Left cardiac atrium (tissue), 4 donors: Measurements from ENCODE around the gene APOM. TPM values are rescaled to one million over a fixed set of nuclear protein-coding genes. Genes with fewer than 3 reads are reported as not detected.

Source experiments
- ATAC-seq, 2 donors: fragments of 200-7000 bp; cut with Tn5 transposase; one replicate each; pipeline ENCODE4 v1.9.1; 2020; ENCODE audit warnings: mild to moderate bottlenecking in 2 of 2, moderate library complexity in 2 of 2
- DNase-seq: peaks from one replicate; pipeline ENCODE4 v3.0.0-alpha.2; 2020
- intact Hi-C, 2 donors: fragments of 100-400 bp; cut with DNase I; formaldehyde crosslinking; loops; one replicate each; pipeline versions ENCODE4 v1.14.1 to v1.15.1; 2022 to 2023
- microRNA-seq, 2 donors: library from miRNA; unstranded; fragments of <30 nt; microRNA quantifications; one replicate each; pipeline ENCODE4 v1.2.0, GENCODE V29; 2020
- total RNA-seq, 2 donors: library from RNA; stranded (reverse); fragmentation: NEBNext Ultra II Directional; extraction: Animal tissue kit (Norgen Biotek cat#: 25700); gene quantifications; one replicate each; pipeline ENCODE4 v1.2.1, GENCODE V29; 2021
- donor health status: DM: no; HTN: yes; CAD: no.
- donor health status: DM: no; HTN: yes; CAD: no; lungs with severe emphysema.
- donor health status: DM: yes; HTN: yes; CAD: no.
- donor health status: Dilated cardiomyopathy.

APOM gene
- total RNA-seq, 2 donors from 2014 or later = 1.4 to 1.7 TPM

DNA sequence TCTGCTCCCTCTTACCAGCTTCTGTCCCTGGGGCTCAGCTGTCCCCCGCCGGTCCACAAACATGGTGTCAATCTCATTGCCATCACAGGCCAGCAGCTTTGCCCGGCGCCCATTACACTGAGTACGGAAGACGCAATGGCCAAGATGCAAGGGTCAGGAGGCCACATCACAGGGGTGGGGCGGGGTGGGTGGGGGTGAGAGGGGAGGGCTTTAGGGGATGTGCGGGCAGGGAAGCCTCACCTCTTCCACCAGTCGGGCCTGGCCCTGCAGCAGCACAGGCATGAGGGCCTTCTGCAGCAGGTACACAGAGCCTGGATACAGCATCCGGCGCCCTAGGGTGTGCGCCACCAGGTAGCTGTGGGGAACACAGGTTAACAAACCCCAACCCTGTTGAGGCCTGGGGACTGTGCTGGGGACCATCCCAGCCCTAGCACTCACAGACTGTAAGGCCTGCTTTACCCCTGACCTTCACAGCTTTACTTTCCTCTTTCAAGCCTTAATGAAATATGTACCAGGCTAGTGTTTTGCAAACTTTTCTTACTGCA lies 35.9 kb downstream of the APOM start:
- ATAC-seq = no peak
- no peak for DNase-seq
- intact Hi-C loops = no loop called here

GRCh38 chr6:31692353-31692752 lies 36.7 kb downstream of the APOM start:
- intact Hi-C loops = no loop called here
- no peak for ATAC-seq
- DNase-seq = no peak

- intact Hi-C loops = no loop called here
- no peak for DNase-seq
- no peak for ATAC-seq
These were observed 37.2 kb downstream of the APOM start for GRCh38 chr6:31692886-31693285.

GRCh38 chr6:31693535-31693934 lies 37.8 kb downstream of the APOM start:
- DNase-seq (no peak), ATAC-seq (no peak)
- intact Hi-C loops = no loop called here

GRCh38 chr6:31697555-31697954 lies 41.9 kb downstream of the APOM start:
- ATAC-seq = no peak
- intact Hi-C loops = no loop called here
- DNase-seq = no peak

GRCh38 chr6:31700740-31701401 lies 45.2 kb downstream of the APOM start:
- DNase-seq (no peak), ATAC-seq (no peak)
- intact Hi-C loops = no loop called here

GRCh38 chr6:31701666-31702404 lies 46.1 kb downstream of the APOM start:
- intact Hi-C loops = no loop called here
- peak; percentile 47 for DNase-seq
- no peak for ATAC-seq

DNA sequence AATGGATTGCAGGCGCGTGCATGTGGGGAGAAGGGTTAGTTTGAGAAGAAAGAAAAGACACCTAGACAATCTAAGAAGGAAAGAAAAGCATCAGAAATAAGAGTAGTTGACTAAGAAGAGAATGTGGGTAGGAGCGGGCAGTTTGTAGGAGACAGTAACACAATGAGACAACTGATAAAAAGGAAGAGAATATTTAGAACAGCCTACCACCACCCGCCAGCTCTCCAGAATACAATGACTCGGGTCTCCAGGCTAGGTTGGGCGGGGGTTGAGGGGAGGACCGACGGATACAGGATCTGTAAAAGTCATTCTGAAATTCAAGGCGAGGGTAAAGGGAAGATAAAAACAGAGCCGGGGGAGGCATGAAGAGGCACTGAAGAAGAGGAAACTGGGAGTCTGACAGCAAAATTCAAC lies 46.7 kb downstream of the APOM start:
- intact Hi-C loops = no loop called here
- no peak for DNase-seq
- peak; percentile 20 to 37 for ATAC-seq

GRCh38 chr6:31702819-31703716 lies 47.4 kb downstream of the APOM start, which contains the start of gene ABHD16A:
Gene ABHD16A, minus strand, starts transcription at chr6:31703324. Its CDS starts 43 bp downstream, at chr6:31703281.
- ATAC-seq = peak; percentile 99
- peak; percentile 99 for DNase-seq
- intact Hi-C loops = no loop called here

- ATAC-seq (no peak), DNase-seq (no peak)
- intact Hi-C loops = no loop called here
These were observed 50.2 kb downstream of the APOM start for GRCh38 chr6:31705931-31706330.

DNA sequence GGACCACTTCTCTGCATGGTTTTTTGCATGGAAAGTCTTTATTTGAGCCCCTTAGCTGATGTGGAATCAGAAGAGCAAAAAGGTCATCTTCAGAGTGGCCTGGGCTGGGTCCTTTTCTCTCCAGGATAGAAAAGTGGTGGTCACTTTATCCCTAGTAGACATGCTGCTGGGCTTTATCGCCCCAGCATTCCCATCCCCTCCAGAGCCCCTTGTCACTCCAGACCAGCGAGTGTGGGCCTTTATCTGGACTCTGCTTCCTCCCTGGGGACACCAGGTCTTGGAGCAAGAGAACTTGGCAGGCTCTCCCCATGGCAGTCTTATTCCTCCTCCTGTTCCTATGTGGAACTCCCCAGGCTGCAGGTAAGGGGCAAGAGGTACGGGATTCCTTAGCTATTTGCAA lies 50.9 kb downstream of the APOM start, which contains the start of gene LY6G6F:
LY6G6F (plus strand) TSS at position 268 of the 400 bp plus-strand sequence; CDS start at position 309, 41 bp downstream.
- DNase-seq (no peak), ATAC-seq (no peak)
- intact Hi-C loops = no loop called here

DNA sequence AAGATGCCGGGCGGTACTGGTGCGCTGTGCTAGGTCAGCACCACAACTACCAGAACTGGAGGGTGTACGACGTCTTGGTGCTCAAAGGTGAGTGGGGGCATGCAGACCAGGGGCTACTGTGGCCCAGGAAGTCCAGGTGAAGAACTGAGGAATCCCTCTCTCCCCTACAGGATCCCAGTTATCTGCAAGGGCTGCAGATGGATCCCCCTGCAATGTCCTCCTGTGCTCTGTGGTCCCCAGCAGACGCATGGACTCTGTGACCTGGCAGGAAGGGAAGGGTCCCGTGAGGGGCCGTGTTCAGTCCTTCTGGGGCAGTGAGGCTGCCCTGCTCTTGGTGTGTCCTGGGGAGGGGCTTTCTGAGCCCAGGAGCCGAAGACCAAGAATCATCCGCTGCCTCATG lies 52.0 kb downstream of the APOM start:
- intact Hi-C loops = no loop called here
- no peak for DNase-seq
- no peak for ATAC-seq

Small RNA genes within 50 kb of the gene (microRNA-seq; reads per million reads assigned to microRNA genes)
- 0 to 0.20 reads per million in 2 donors for gene MIR4646
- 0.20 to 0.27 reads per million in 2 donors for gene MIR6832

Other genes starting within 250 kb of the APOM start
- gene MICB, start 157.7 kb upstream of the APOM start, total RNA-seq = 1 to 10 TPM; 2.1 to 2.2 TPM
- gene MCCD1, start 126.9 kb upstream of the APOM start, total RNA-seq = not detected
- 100 to 1,000 TPM; 188 to 224 TPM for gene DDX39B, start 113.9 kb upstream of the APOM start, total RNA-seq
- gene ATP6V1G2, start 109.3 kb upstream of the APOM start, total RNA-seq = 1 to 10 TPM; 1.9 to 2.7 TPM
- 10 to 100 TPM; 12.9 to 14.8 TPM for gene NFKBIL1, start 108.3 kb upstream of the APOM start, total RNA-seq
- gene LTA, start 83.6 kb upstream of the APOM start, total RNA-seq = not detected
- gene TNF, start 80.3 kb upstream of the APOM start, total RNA-seq = under 1 TPM; 0.53 to 0.92 TPM
- gene LTB, start 73.5 kb upstream of the APOM start, total RNA-seq = 1 to 10 TPM in 1 of 2 donors, under 1 TPM in 1; 0.84 to 1.4 TPM
- gene LST1, start 69.6 kb upstream of the APOM start, total RNA-seq = 10 to 100 TPM in 1 of 2 donors, 1 to 10 TPM in 1; 9.4 to 16.0 TPM
- under 1 TPM in 1 of 2 donors, not detected in 1; 0.47 TPM for gene NCR3, start 62.9 kb upstream of the APOM start, total RNA-seq
- 10 to 100 TPM; 17.0 to 37.4 TPM for gene AIF1, start 40.7 kb upstream of the APOM start, total RNA-seq
- 100 to 1,000 TPM in 1 of 2 donors, 10 to 100 TPM in 1; 85.0 to 108 TPM for gene PRRC2A, start 35.2 kb upstream of the APOM start, total RNA-seq
- gene BAG6, start 3.2 kb upstream of the APOM start, total RNA-seq = 100 to 1,000 TPM; 206 to 294 TPM
- 10 to 100 TPM; 17.5 to 20.1 TPM for gene C6orf47, start 4.9 kb downstream of the APOM start, total RNA-seq
- gene GPANK1, start 9.1 kb downstream of the APOM start, total RNA-seq = 10 to 100 TPM; 12.3 to 15.7 TPM
- gene CSNK2B, start 10.2 kb downstream of the APOM start, total RNA-seq = 100 to 1,000 TPM in 1 of 2 donors, 10 to 100 TPM in 1; 84.8 to 116 TPM
- gene LY6G5B, start 14.1 kb downstream of the APOM start, total RNA-seq = 1 to 10 TPM; 3.2 to 8.8 TPM
- gene LY6G5C, start 25.2 kb downstream of the APOM start, total RNA-seq = 1 to 10 TPM; 2.2 to 2.5 TPM
- gene ABHD16A, start 47.4 kb downstream of the APOM start, total RNA-seq = 10 to 100 TPM; 33.5 to 36.3 TPM
- gene LY6G6F, start 51.0 kb downstream of the APOM start, total RNA-seq = not detected
- gene LY6G6D, start 59.5 kb downstream of the APOM start, total RNA-seq = not detected
- gene LY6G6C, start 65.9 kb downstream of the APOM start, total RNA-seq = not detected
- under 1 TPM; 0.39 to 0.41 TPM for gene MPIG6B, start 67.5 kb downstream of the APOM start, total RNA-seq
- 10 to 100 TPM; 55.6 to 56.2 TPM for gene DDAH2, start 73.4 kb downstream of the APOM start, total RNA-seq
- gene CLIC1, start 80.6 kb downstream of the APOM start, total RNA-seq = 100 to 1,000 TPM; 151 to 196 TPM
- gene MSH5, start 84.1 kb downstream of the APOM start, total RNA-seq = 1 to 10 TPM; 2.6 to 3.0 TPM
- under 1 TPM; 0.71 to 0.73 TPM for gene SAPCD1, start 106.8 kb downstream of the APOM start, total RNA-seq
- 1 to 10 TPM; 4.8 to 6.2 TPM for gene VWA7, start 121.4 kb downstream of the APOM start, total RNA-seq
- gene VARS1, start 139.9 kb downstream of the APOM start, total RNA-seq = 10 to 100 TPM; 24.8 to 39.3 TPM
- gene LSM2, start 151.1 kb downstream of the APOM start, total RNA-seq = 10 to 100 TPM; 24.3 to 29.4 TPM
- 1 to 10 TPM; 1.1 to 2.6 TPM for gene HSPA1L, start 159.4 kb downstream of the APOM start, total RNA-seq
- 100 to 1,000 TPM; 197 to 288 TPM for gene HSPA1A, start 159.6 kb downstream of the APOM start, total RNA-seq
- 100 to 1,000 TPM; 142 to 192 TPM for gene HSPA1B, start 171.8 kb downstream of the APOM start, total RNA-seq
- gene NEU1, start 206.9 kb downstream of the APOM start, total RNA-seq = 10 to 100 TPM; 26.8 to 31.8 TPM
- gene SLC44A4, start 223.1 kb downstream of the APOM start, total RNA-seq = not detected
- gene EHMT2, start 241.8 kb downstream of the APOM start, total RNA-seq = 10 to 100 TPM; 12.9 to 20.2 TPM
- 1 to 10 TPM; 2.5 to 4.6 TPM for gene ZBTB12, start 246.2 kb downstream of the APOM start, total RNA-seq